Stimulated activated CD8-positive, alpha-beta memory T cell treated with anti-CD3 and anti-CD28 coated beads, Interleukin-4, amount 100 ng/mL, for 48 hours (primary cell): ENCODE measurements around the gene MAD2L1BP.

ENCODE experiments used
- DNase-seq: peaks from one replicate; pipeline ENCODE4 v3.0.0-alpha.2; 2020

The MAD2L1BP gene

DNA sequence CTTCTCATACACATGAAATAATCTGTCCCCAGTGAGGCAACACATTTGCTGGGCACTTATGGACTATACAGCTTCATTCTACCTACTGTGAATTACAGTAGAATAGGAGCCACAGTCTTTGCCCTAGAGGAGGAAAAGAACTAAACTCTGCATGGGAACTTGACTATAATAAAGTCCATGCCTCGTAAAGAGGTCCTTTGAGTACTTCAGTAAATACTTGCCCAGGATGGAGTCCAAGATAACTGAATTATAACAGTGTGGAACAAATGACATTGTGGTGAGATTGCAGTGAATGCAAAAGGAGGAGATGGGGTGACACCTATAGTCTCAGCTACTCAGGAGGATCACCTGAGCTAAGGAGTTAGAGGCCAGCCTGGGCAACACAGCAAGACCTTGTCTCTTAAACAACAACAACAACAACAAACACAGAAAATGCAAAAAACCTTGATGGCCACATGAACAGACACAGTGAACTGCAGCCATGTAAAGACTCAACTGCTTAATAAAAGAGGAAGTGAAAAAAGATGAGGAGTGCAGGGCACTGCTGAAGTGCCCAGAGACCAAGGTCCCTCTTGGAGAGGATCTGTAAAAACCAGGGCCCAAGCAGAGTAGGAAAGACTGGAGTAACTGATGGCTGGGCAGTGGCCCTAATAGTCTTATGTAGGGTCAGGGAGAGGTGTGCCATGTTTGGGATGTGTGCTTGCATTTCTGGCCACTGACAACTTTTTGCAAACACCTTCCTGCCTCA lies 48.2 kb downstream of the MAD2L1BP start:
- no peak for DNase-seq

DNA sequence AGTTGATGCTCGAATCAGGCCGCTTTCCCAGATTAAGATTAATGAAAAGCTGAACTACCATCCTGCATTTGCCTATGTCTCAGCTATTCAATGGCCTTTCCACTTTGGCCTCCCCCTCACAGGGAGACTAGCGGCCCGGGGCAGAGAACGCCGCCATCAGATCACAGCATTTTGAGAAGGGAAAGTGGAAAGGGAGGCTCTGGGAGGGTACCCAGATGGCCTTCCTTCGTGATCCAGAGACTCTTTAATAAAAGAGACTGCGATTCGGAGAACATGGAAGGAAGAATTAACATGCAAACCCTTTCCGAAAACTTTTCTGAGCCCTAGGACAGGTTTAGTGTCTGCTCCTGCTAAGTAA lies 51.4 kb downstream of the MAD2L1BP start:
- no peak for DNase-seq

DNA sequence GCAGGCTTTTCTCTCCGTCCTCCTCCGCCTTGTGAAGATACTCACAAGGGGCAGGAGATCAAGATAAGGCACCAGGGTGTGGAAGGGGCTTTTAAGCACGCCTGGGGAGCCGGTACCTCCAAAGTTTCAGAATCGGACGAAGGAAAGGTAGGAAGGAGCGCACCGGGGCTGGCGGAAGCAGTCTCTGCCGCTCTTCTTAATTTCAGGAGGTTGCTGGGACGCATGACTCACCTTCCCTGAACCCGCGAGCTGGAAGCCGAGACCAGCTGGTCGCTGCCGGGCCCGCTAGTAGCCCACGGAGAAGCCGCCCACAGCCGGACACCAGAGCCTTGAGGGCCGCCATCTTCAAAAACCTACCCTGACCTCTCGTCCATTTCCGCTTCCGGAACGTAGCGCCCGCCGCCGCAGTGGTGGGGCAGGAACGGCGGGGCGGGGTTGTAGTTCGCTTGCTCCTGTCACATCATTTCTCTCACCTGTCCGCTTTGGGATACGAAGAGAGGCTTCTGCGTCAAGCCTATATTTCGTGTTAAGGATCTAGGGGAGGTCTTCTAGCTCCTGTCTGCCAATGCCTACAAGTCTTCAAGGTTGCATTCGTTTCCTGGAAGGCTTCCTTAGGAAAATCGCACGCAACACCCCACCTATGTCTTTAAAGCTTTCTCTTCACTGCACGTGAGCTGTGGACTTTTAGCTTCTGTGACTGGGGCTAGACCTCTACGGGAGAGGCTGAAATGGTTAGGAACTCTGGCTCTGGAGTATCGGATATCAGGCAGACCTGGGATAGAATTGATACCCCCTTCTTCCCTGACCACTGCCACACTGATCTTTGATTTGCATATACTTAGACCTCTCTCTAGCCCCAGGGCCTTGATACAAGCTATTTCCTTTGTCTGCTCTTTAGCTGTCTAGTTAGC lies 52.1 kb downstream of the MAD2L1BP start, which contains the start of gene MRPS18A:
MRPS18A (minus strand) TSS at position 355 of the 911 bp plus-strand sequence; CDS start at position 343, 12 bp downstream.
- peak; percentile 90 for DNase-seq

DNA sequence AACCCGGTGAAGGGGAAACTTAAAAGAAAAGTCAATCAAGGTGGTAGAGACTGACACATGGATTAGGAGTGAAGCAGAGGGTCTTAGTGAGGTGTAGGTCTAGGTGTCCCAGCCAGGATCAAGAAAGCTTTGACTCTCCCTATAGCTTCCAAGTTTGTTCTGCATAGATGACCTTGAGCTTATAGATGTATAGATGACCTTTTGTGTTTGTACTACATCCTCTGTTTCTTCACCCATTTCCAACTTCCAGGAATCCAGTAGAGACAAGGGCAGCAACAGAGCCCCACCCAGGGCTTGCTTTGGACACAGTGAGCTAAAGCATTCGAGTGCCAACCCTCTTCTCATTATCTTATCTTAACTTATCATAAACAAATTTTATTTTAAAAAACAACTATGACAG lies 53.8 kb downstream of the MAD2L1BP start:
- no peak for DNase-seq
